NCI-H2227 (cell line): ENCODE data around the gene CST4.
A peak's percentile ranks its signal among the peaks of the same experiment; 100 is the strongest.
"Not testable (repeated sequence)": the region's sequence is repeated elsewhere in the genome, so short reads cannot be mapped to it uniquely, and the experiment has no call there.

Experiments used
- DNase-seq: peaks from one replicate; lab custom pipeline; 2025; ENCODE audit not compliant: unreplicated experiment; lab: John Stamatoyannopoulos, UW

The CST4 gene

GRCh38 chr20:23644164-23644563 is 44.7 kb downstream of the CST4 start:
- DNase-seq: no peak

DNA sequence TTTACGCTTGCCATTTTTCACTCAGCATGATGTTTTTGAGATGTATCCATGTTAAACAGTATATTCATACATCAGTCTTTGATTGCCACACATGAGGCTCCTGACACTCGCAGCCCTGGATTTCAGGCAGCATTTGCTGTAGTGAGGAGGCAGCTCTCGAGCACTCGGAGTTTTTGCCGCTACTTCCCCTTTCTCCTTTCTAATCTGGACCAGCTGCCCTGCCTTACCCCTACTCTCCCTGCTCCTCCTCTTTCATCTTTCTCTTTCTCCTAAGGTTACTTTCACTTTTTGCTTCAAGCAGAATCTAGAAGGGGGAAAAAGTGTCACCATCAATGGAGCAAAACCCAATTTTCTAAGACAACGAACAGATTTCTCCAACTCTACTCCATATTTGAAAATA is 45.2 kb downstream of the CST4 start:
- no peak for DNase-seq

- DNase-seq: no peak
Observed at GRCh38 chr20:23641936-23642751, 46.7 kb downstream of the CST4 start.

DNA sequence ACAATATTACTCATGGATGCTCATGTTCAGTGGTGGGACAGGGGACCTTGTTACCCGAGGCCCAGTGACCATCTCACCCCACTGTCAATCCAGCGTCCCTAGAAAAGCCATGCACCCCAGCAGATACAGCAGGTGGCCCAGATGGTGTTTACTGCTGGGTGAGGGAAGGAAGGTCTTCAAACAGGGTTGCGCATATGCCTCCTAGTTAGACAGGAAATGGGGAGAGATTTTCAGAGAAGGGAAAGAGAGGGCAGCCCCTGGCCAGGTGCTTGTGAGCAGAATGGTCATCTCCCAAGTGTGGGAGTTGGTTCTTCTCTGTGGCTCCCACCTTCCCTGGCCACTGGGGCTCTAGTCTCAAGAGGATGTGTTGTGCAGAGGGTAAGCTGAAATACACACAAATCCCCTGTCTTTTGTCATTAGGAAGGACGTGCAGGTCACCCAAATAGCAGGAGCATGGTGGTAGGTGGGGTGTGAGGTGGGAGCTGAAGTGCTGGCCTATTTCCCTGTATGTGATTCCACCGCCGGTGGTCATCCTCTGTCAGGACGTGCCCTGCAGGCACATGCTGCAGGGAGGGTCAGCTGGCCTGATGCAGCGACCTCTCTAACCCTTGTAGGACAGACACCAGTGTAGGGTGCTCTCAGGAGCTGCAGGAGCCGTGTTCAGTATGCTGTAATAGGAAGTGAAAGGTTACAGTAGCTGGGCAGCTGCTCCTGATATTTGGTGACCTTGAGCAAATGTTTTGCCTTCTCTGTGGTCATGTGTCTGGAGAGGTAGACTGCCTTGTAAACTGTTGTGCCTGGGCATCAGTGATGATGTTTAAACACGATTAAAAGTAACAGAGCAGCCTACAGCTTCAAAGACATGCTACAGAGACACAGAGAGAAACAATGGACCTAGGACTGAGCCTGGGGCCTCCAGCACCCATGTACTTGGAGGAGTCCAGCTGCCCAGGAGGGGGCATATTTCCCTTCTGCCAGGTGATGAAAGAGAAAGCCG is 47.9 kb downstream of the CST4 start:
- no peak for DNase-seq

GRCh38 chr20:23640018-23640601 is 48.7 kb downstream of the CST4 start:
- DNase-seq: no peak

DNA sequence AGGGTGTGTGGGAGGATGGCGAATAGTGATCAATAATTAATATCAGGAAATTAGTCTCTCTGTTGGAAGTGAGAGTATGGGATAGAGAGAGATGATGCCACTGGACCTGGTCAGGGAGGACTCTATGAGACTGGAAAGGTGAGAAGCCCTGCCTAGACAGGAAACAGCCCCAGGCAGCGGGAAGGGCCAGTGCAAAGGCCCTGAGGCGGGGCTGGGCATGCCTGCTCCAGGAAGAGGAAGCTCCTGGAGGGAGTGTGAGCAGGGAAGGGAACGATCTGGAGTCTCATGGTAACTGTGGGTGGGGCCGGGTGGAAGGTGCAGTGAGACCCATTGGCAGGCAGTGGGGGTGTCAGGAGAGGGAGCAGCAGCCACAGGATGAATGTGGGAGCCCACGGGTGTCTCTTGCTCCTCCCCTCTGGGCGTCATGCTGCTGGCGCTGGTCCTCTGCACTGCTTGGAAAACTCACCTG is 49.3 kb downstream of the CST4 start:
- no peak for DNase-seq

GRCh38 chr20:23638309-23638708 is 50.5 kb downstream of the CST4 start:
- DNase-seq: no peak

- DNase-seq: peak; percentile 83
Observed at GRCh38 chr20:23637282-23638221, 51.3 kb downstream of the CST4 start, which contains the start of gene CST3. Gene CST3 (minus strand): TSS chr20:23637955. CDS start chr20:23637862, 93 bp downstream.

- no peak for DNase-seq
Observed at GRCh38 chr20:23636908-23637281, 51.9 kb downstream of the CST4 start.

DNA sequence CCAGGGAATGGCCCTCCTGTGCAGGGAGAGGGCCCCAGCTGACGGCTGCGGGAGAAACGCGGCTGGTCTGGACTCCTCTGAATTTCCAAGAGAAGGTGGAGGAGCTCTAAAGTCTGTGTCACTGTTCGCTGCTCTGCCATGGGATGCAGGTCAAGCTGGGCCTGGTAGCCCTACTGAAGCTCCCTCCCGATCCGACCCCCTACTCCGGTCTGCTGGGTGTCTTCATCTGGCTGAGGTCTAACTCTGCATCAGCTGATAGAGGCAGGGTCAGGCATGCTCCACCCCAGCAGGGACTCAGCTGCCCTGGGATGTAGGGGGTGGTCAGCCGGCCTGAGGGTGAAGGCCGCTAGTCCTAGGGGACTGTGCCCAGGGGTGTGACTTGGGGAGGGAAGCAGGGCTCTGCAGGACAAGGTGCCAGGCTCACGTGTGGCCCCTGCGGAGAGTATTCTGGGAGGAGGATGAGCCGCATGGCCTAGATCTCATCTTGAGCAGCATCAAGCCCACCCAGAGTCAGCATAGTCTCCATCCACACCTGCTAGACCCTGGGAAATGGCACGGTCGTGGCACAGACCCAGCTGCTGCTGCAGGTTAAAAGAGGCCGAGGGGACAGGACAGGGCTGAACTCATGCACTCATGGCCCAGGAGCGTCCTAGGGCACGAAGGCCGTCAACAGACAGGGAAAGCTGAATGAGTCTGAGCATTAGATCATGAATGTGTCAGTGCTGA is 52.5 kb downstream of the CST4 start:
- DNase-seq: no peak

DNA sequence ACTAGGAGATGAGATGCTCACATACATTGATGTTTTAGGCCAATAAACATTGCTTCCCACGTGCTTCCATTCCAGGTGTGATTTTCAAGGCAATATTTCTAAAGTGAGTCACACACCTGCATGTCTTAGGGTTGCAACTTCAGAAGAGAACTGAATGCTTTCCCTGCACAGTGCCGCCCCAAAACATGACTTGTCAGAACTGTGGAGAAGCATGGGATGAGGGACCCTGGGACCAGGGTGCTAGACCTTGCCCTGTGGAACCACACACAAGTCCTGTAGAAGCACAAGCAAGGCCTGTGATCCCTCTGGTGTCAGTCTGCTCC is 53.1 kb downstream of the CST4 start:
- not testable (repeated sequence) for DNase-seq
